Activated T-cell treated with anti-CD3 and anti-CD28 coated beads for 48 hours (primary cell): ENCODE results near the gene JOSD1.

Experiments used
- DNase-seq: peaks from one replicate; pipeline ENCODE4 v3.0.0-alpha.2; 2020; ENCODE audit warnings: low read depth

The JOSD1 gene

DNA sequence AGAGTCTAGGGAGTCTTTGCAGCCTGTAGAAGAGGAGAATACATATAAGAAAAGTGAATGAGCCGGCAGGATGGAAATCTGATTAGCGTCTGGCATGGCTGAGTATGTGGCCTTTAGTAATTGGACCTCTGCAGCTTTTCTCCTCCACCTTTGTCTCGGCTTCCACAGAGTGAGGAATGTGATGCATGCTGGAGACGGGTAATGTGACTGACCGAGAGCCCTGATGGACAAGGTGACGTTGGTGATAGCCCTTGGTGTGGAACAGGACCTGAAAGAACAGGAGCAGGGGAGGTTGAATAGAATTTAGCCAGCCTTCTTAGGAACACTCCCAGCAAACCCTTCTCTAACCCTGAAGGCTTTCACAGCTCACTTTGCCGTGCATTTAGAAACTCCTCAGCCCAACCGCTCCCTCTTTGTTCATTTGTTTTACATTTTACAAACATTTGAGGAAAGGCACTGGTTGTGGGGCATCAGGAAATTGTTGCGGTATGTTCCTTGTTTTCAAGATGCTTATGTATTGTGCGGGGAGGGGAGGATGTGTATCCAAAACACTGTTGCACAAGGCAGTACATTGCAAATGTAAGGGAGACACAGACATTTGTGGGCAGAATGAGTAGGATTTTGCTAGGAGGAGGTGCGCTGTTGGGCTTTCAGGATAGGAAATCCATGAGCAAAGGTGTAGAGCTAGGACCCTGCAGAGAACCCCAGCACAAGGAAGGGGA is 11.9 kb upstream of the JOSD1 start:
- DNase-seq, result no peak

DNA sequence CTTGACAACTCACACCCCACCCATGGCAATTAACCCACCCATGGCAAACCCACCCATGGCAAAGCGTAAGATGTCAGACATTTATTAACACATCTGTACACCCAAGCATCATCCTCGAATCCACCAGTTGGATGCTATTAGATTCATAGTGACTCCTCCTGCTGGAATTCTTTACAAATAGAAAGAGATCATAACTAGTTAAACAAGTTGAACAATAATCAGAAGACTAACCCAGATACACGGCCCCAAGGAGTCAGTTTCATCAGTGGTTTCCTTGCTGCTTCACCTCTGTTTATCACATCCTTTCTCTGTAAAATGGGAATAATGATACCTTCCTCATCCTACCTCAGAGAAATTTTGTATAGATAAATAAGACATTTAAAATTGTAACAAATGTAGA is 10.1 kb upstream of the JOSD1 start:
- no peak for DNase-seq

DNA sequence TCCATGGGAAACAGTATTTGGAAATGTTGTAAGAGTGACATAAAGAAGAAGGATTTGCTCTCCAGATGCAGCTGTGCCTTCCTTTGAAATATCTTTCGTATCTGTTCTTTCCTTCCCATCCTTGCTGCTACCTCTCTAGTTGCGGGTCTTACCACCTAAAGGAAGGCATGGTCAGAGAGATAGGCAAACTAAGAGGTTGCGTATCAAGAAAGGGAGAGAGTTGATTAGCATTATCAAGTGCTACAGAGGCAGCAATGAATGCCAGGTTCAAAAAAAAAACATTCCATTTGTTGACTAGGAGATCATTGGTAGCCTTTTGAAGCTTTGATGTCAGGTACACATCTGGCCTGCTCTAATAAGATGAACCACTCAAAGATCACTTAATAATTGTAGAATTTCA is 9.6 kb upstream of the JOSD1 start:
- no peak for DNase-seq

DNA sequence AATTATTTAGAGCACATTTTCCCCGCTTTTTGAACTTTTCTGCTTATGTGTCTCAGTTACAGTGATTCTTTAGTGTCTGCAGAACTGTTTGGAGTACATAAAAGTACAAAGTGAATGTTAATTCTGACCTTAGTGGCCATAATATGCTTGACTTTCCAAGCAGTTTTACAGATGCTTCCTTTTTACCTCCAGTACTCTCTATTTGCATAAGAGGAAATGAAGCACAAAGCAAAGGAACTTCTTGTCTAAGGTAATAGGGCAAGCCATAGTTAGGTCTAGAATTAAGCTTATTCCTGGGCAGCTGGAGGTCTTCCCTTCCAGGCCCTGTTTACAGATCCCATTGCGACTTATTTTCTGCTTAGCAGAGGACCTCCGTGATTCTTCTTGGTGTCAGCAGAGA is 8.6 kb upstream of the JOSD1 start:
- DNase-seq, result no peak

DNA sequence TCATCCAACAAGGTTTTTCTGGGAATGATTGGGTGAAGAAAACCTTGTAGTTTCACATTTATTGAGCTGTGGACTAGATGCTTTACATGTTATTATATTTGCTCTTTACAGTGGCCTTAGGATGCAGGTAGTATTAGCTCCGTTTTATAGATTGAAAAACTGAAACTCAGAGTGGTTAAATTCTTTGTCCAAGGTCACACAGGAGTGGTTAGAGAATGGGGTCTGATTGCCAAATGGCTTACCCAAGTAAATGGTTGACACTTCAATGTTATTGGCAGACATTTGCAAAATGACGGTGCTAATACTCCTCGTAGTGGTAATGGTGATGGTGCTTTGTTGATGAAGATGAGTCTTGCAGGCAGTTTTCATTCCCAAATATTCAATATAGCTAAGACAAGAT is 7.2 kb upstream of the JOSD1 start:
- DNase-seq, result no peak

DNA sequence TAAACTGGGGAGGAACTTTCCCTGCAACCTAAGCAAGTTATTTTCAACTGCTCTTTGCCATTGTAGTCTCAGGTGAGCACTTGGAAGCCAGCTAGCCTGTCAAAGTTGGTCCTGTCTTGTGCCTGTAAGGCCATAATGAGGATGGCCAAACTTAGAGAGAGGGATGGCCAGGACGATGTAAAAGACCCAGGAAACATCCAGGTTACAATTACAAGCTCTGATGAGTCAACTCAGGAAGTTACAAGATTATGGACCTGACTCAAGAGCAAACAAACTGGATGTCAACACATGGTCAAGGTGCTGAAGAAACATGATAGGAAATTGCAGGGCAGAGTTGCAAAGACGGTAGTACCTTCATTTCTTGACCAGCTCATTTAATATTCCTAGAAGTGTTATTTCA is 6.6 kb upstream of the JOSD1 start:
- DNase-seq, result no peak

DNA sequence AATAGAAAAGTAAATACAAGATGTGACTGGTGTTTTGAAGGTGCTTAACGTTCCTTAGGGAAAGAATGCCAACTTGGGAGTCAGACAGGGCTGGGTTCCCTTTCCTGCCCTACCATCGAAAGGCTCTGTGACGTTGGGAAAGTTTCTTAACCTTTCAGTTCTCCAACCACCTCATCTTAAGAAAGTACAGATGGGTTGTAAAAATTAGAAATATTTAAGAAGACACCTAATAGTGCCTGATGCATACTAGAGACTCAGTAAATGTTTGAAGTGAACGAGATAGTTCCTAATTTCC is 6.1 kb upstream of the JOSD1 start:
- DNase-seq, result no peak

DNA sequence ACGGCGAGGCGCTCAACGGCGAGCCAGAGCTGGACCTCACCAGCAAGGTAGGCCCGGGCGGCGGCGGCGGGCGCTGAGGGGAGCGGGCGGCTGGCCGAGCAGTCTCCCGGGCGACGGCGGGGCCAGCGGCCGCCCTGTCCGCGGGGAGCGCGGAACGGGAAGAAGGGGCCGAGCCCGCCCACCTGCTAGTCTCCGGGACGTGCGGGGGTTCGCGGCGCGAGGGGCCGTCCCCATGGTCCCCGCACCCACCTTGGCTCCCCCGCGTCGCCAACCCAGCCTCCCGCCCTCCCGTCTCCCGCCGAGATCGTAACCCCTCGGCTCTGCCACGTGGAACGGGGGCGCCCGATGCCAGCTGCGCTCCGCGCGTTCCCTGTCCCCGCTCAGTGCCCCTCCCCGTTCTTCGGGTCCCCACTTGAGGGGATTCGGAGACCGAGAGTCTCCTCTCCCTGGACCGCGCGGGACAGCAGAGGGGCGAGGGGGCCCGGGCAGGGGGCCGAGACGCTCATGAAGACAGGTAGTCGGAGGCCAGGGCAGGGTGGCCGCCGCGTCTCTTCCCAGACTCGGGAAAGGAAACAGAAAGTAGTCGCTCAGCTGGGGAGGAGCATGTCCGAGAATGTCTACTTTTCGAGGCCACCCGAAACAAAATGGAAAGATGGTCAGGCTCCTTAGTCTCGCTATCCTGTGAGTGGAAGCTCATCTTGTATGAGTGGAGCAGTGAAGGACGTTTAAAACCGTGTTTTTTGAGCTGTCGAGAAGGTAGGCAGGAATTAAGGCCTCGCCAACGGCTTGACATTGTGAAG is 5.6 kb upstream of the JOSD1 start:
- peak; percentile 22 for DNase-seq

DNA sequence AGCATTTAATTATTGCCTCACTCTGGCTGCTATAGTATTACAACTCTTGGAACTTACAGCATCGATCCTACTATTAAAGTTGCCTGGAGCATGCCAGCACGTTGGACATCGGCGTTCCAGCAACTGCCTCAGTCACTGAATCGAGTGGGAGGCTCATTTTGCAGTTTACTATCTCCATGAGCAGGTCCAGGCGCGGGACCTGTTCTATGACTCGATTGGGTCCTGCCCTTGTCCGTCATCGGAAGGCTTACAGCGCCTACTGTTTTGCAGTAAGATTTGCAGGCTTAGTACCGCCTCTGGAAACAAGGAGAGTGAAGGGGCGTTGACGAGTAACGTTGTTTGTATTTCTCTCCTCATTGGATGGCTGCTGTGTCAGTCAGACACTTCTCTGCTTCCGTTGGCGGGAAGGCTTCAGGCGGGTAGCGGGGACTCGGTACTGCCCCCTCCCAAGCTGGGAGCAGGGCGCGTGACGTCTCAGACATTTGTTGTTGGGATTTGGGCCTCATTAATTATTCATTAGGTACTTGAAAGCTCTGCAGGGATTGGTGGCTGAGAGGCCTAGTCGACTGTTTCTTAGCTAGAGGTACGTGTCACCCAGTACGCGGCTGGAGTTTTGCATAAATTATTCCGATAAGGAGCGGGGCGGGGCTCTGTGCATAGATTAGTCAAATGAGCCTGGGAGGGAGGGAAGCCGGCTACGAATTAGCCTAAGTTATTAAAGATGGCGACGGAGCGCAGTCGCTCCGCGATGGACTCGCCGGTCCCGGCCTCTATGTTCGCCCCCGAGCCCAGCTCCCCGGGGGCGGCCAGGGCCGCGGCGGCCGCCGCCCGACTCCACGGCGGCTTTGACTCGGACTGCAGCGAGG is 4.7 kb upstream of the JOSD1 start, which contains the start of gene GTPBP1:
Gene GTPBP1 (plus strand): TSS at position 710 of the 866 bp plus-strand sequence. CDS start 12 bp downstream, at position 722.
- DNase-seq, result peak; percentile 91

DNA sequence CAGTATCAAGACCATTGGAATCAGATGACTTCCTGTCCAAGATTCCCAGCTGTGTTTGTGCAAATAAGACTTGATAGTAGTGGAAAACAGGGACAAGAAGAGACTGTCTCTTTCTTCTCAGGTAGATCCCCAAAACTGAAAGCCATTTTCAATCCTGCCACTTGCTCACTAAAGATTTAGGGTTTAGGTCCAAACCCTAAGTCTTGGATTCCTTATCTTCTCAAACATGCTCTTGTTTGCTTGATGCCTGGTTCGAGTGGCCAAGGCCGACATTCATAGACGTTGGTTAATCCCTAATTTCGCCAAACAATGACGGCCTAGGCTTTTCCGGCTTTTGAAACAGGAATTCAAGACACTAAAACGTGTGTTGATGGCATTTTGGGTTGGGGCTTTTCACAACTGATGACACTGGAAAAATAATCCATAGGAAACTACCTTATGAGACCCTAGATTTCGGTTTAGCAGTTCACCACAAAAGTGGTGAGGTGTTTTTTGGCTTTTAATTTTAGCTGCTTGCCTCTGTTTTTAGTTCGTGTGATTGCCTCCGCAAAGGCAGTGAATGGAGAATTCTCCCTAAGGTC is 4.0 kb upstream of the JOSD1 start:
- DNase-seq, result no peak

DNA sequence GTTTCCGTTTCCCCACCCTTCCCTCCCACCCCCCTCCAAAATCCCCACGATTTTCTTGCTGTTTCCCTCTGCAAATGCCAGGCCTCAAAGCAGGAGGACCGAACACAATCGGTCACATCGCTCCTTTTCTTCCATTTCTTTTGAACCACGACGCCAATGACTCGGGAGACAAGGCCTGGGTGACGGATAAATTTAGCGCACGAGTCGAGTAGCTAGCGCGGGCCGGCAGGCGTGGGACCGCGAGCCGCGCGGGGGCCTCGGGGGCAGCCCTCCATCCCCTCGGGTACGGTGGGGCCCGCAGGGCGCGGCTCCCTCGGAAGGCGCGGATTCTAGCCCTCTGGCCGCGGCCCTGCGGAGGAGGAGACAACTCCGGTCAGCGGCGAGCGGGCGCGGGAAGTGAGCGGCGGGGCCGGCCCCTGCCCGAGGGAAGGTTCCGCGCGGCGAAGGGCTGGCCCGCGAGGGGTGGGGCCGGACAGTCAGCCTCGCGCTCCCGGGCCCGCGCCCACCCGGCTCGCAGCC is 414 bp downstream of the JOSD1 start:
- DNase-seq, result no peak

DNA sequence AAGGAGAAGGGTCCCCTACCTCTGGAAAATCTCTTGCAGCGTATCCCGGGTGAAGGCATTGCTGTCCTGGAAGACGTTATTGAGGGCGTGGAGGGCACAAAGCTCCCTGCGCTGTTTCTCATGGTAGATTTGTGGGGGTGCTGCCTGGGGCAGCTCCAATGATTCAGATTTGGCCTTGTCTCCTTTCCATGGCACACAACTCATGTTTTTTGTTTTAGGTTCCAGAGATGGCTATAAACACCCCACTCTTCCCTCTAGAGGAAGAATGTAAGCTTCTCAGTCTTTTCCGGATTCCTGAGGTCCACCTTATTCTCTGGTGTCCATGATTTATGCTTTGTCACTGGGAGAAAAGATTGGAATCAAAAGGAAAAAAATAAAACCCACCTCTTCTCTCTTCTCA is 959 bp downstream of the JOSD1 start:
- no peak for DNase-seq

DNA sequence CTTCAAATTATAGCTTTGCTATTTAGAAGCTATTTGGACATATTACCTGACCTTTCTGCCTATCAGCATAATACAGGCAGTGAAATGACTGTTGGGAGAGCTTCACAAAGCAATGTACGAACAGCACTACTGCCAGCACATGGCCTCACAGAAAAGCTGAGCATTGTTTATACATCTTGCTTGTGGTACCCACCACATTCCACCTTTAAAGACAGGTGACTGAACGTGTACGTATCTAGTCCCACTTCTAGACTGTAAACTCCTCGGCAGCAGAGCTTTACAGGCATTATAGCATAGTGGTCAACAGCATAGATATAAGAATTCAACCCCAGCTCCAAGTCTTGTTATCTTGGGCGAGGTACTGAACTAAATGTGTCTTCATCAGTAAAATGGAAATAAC is 1.6 kb downstream of the JOSD1 start:
- no peak for DNase-seq

DNA sequence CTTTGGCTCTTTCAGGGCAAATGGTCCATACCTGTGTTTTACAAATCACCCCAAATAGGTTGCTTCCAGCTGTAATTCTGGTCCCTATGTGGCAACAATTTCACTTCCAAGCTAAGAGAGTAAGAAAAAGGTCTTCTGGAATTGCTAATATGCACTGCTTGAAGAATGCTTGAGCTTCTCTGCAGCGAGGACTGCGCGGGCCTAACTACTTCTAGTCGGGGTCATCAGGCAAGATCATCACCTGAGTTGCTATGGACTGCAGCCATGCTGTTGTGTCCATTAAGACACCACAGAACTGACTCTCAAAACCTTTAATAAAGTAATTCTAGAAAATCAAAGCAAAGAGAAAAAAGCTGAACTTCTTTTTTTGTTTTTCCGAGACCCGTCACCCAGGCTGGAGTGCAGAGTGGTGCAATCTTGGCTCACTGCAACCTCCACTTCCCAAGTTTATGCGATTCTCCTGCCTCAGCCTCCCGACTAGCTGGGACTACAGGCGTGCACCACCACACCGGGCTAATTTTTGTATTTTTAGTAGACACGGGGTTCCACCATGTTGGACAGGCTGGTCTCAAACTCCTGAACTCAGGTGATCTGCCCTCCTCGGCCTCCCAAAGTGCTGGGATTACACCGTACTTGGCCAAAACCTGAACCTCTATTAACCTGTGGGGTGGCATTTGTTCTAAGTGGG is 2.2 kb downstream of the JOSD1 start:
- DNase-seq, result no peak

DNA sequence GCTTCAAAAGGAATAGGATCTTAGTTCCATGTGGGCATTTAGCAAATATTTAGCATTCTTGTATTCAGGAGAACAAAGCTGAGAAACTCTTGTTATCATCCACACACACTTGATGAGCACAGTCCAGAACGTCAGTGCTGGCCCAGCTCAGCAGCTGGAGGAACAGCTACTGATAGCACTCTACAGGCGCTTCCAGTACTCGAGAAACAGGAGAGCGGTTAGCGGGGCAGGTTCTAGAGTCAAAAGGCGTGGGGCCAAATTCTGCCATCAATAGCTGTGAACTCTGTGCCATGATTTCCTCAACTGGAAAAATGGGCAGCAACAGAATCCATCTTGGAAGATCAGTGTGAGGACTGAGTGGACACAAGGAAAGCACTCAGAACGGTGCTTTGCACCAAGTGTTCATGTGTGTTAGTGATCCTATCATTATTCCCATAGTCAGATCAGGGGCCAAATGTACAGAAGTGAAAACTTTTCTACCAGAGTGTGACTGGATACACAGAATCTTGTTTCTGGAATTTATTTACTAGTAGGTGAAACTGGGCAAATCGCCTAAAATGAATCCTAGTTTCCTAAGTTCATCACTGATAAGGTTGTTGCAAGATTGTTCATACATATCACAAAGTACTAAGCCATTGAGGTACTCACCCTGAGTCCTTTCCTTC is 3.2 kb downstream of the JOSD1 start:
- DNase-seq, result no peak

DNA sequence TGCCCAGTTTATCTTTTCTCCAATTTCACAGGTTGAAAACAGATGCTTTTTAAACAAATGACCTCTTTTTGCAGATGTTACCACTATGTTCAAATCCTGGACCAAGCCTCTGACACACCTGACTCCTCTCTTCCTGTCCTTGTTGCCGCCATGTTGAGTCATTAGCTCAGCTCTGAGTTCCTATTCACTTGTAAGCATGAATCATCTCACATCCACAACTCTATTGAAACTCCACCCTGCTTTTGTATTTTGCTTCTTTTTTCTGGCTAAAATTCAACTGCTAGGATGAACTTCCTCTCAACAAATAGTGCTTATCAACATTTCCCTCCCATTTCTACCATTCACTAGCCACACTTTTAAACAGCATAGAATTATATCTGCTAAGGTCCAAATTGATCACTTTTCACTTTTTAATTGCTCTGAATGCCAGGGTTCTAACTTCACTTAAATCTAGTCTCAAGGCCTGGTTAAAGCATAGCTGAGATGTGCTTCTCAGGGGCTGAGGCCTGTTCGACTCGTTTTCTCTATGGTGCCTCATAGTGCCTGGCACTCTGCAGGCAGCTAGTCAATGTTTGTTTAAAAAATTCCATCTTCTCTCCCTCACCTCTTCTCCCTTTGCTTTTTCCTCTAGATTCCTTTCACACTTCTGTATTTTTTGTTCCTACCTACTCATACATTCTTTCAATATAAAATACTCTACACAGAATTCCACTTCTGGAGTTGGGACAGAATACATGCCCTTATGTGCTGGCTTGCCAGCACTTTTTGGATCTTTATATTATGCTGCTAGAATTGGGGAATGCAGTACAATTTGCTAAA is 3.9 kb downstream of the JOSD1 start:
- no peak for DNase-seq

DNA sequence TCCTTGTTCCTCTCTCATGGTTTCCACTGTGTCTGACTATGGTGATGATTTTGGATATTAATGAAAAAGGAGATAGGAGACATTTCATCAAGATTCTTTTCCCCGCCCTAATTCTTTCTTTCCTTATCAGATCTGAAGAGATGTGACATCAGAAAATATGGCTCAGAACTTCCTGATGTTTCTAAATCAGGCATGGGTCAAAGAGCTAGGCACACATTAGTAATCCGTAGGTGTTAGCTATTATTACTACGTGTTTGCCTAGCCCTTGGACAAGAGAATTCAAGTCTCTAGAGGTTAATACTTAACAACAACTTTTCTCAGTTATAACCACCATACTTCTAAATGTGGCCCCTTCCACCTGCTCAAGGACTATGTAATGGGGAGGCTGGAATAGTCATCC is 5.8 kb downstream of the JOSD1 start:
- DNase-seq, result no peak

DNA sequence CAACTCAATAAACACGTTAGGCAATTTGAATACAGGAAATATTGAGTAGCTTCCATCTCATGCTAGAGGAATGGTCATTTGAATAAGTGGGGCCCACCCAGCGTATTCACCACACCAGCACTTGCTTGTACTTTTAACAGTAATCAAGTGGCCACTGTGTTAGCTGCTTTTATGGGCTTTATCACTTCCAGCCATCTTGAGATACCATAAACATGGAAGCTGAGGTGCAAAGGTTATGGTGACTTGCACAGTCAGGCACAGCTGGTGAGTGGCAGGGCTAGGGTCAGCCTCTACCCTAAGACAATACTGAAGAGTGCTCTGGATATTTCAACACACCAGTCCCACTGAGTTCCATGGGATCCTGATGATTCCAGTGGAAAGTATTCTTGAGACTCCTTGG is 6.7 kb downstream of the JOSD1 start:
- DNase-seq, result no peak

DNA sequence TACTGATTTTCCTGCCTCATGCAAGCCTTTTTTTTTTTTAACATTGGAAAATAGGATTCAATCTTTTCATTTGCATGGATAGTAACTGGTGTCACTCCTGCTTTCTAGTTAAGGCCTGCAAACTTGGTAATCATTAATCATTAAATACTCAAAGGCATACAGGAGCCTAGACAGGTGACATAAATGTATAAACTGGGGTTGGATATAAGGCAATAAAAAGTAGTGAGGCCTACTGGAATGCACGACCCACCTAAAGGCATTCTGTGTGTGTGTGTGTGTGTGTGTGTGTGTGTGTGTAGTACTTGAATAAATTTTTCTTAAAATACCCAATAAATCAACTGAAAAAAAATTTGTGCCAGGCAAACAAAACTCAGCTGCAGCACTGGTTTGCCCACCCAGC is 11.1 kb downstream of the JOSD1 start:
- no peak for DNase-seq

DNA sequence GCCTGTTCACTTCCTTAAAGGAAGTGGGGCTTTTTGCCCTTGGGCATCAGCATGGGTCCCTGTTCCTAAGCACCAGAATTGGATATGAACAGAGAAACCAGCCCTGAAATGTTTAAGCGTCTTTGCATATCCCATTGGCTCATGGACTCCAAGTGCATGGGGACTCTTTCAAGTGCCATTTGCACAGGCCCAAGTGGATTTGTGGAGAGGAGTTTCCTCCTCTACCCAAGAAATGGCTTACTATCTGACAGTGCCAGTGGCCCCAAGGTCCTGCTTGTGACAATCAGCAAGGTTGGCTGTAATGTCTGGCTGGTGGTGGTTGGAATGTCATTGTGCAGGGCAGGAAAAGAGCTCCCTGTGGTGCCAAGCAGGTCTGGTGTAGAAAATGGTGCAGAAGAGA is 15.0 kb downstream of the JOSD1 start:
- DNase-seq, result no peak
